ENCODE results near the gene ECE1.
A peak's percentile ranks its signal among the peaks of the same experiment; 100 is the strongest.

ECE1 gene

GRCh38 chr1:21325231-21325718, 35.0 kb upstream of the ECE1 start:
- no peak for DNase-seq

- no peak for DNase-seq
Measured at GRCh38 chr1:21324368-21325141, 34.3 kb upstream of the ECE1 start.

- DNase-seq = no peak
Measured at GRCh38 chr1:21323091-21323490, 32.8 kb upstream of the ECE1 start.

- no peak for DNase-seq
Measured at GRCh38 chr1:21322681-21323016, 32.4 kb upstream of the ECE1 start.

GRCh38 chr1:21321963-21322680, 31.9 kb upstream of the ECE1 start:
- DNase-seq = no peak

- no peak for DNase-seq
Measured at GRCh38 chr1:21320410-21321108, 30.3 kb upstream of the ECE1 start.

- no peak for DNase-seq
Measured at GRCh38 chr1:21319447-21320407, 29.5 kb upstream of the ECE1 start.

- no peak for DNase-seq
Measured at GRCh38 chr1:21318714-21319159, 28.5 kb upstream of the ECE1 start.

- no peak for DNase-seq
Measured at GRCh38 chr1:21318057-21318713, 27.9 kb upstream of the ECE1 start.

GRCh38 chr1:21317690-21318043, 27.4 kb upstream of the ECE1 start:
- no peak for DNase-seq

- no peak for DNase-seq
Measured at GRCh38 chr1:21317035-21317689, 26.9 kb upstream of the ECE1 start.

GRCh38 chr1:21314743-21315396, 24.6 kb upstream of the ECE1 start:
- DNase-seq = no peak

- no peak for DNase-seq
Measured at GRCh38 chr1:21313886-21314721, 23.8 kb upstream of the ECE1 start.

GRCh38 chr1:21313203-21313885, 23.1 kb upstream of the ECE1 start:
- no peak for DNase-seq

- no peak for DNase-seq
Measured at GRCh38 chr1:21312407-21312992, 22.2 kb upstream of the ECE1 start.

- DNase-seq = no peak
Measured at GRCh38 chr1:21311016-21311415, 20.8 kb upstream of the ECE1 start.

GRCh38 chr1:21308847-21309652, 18.8 kb upstream of the ECE1 start:
- peak; percentile 75 for DNase-seq

GRCh38 chr1:21308330-21308729, 18.1 kb upstream of the ECE1 start:
- DNase-seq = no peak

Measured in DMS 273 treated with DMSO at 0.1 percent for 48 hours (cell line).